ENCODE results near the gene MAPK8IP2. TPM values are rescaled to one million over a fixed set of nuclear protein-coding genes. Genes with fewer than 3 reads are reported as not detected.

MAPK8IP2 gene
- 1.3 and 1.6 TPM in 2 replicates for total RNA-seq (2014; rRNA removed; shearing (Covaris generic); ENCODE audit: low replicate concordance)

- no peaks in the 10 kb centered on the region; the same call in 1 of the 2 replicates for H4K20me1 ChIP-seq (ENCODE audit: insufficient read depth, low read depth, low read length)
- no peaks in the 10 kb centered on the region for H3K9me2 ChIP-seq (replicated peaks; ENCODE audit: insufficient read depth, low read length)
- H3K4me2 ChIP-seq (ENCODE audit: low read depth, low read length, poor library complexity, severe bottlenecking) = no peak within 1 kb of the TSS
- no peak within 1 kb of the TSS for H2AFZ ChIP-seq (ENCODE audit: low read length)
- no peaks in the 10 kb centered on the region for H3K9me3 ChIP-seq (ENCODE audit: low read length)
- no peak within 1 kb of the TSS for H3K4me3 ChIP-seq (ENCODE audit: low read length)
- H3K9ac ChIP-seq (ENCODE audit: low read length) = no peak within 1 kb of the TSS
- no peak within 1 kb of the TSS for H3K27ac ChIP-seq (ENCODE audit: low read length)
- H3K27me3 ChIP-seq (ENCODE audit: low read length) = no peaks in the 10 kb centered on the region
- H3K4me1 ChIP-seq (ENCODE audit: low read length) = peaks cover 4% of the 10 kb centered on the region
- no peak for DNase-seq
- no peaks in the 10 kb centered on the region for H3K79me2 ChIP-seq (ENCODE audit: low read length)
- H3K36me3 ChIP-seq (ENCODE audit: insufficient read depth, low read length) = no peaks in the 10 kb centered on the region
Measured at GRCh38 chr22:50600538-50600937, at the start of gene MAPK8IP2. Gene MAPK8IP2 (plus strand): TSS chr22:50600793. CDS start chr22:50600819, 26 bp downstream.

GRCh38 chr22:50551160-50551752 lies 49.3 kb upstream of the MAPK8IP2 start:
- Histone ChIP-seq H3K4me1 (ENCODE audit: low read length) (peaks cover 22% of the 10 kb centered on the region), H3K79me2 (ENCODE audit: low read length) (no peaks in the 10 kb centered on the region), H4K20me1 (ENCODE audit: insufficient read depth, low read depth, low read length) (no peaks in the 10 kb centered on the region), H3K9me2 (replicated peaks; ENCODE audit: insufficient read depth, low read length) (no peaks in the 10 kb centered on the region), H3K9ac (ENCODE audit: low read length) (no peak overlapping the region), H3K36me3 (ENCODE audit: insufficient read depth, low read length) (no peaks in the 10 kb centered on the region), H3K27ac (ENCODE audit: low read length) (no peak overlapping the region), H3K4me2 (ENCODE audit: low read depth, low read length, poor library complexity, severe bottlenecking) (no peak overlapping the region), H2AFZ (ENCODE audit: low read length) (no peak overlapping the region), H3K9me3 (ENCODE audit: low read length) (no peaks in the 10 kb centered on the region), H3K4me3 (ENCODE audit: low read length) (no peak overlapping the region), H3K27me3 (ENCODE audit: low read length) (no peaks in the 10 kb centered on the region)
- no peak for DNase-seq

DNA sequence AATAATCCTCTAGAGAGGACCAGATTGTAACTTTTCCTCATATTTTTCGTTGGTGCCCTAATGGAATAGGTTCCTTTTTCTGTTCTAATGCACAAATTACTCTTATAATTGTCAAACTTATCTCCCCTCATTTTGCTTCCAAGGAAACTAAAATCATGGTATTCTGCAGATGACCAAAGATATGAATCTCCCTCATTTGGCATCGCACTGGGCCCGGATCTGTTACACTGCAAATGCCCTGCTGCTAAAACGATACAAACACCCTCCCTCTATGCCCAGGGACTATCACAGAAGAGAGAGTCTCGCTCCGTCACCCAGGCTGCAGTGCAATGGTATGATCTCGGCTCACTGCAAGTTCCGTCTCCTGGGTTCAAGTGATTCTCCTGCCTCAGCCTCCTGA lies 47.3 kb upstream of the MAPK8IP2 start:
- no peaks in the 10 kb centered on the region for H4K20me1 ChIP-seq (ENCODE audit: insufficient read depth, low read depth, low read length)
- H3K4me2 ChIP-seq (ENCODE audit: low read depth, low read length, poor library complexity, severe bottlenecking) = no peak overlapping the region
- H3K9me3 ChIP-seq (ENCODE audit: low read length) = no peaks in the 10 kb centered on the region
- peaks cover 13% of the 10 kb centered on the region for H3K4me1 ChIP-seq (ENCODE audit: low read length)
- no peaks in the 10 kb centered on the region for H3K36me3 ChIP-seq (ENCODE audit: insufficient read depth, low read length)
- no peak overlapping the region for H2AFZ ChIP-seq (ENCODE audit: low read length)
- no peak for DNase-seq
- H3K27me3 ChIP-seq (ENCODE audit: low read length) = no peaks in the 10 kb centered on the region
- H3K9ac ChIP-seq (ENCODE audit: low read length) = no peak overlapping the region
- no peak overlapping the region for H3K27ac ChIP-seq (ENCODE audit: low read length)
- no peaks in the 10 kb centered on the region for H3K79me2 ChIP-seq (ENCODE audit: low read length)
- no peak overlapping the region for H3K4me3 ChIP-seq (ENCODE audit: low read length)
- no peaks in the 10 kb centered on the region for H3K9me2 ChIP-seq (replicated peaks; ENCODE audit: insufficient read depth, low read length)

DNA sequence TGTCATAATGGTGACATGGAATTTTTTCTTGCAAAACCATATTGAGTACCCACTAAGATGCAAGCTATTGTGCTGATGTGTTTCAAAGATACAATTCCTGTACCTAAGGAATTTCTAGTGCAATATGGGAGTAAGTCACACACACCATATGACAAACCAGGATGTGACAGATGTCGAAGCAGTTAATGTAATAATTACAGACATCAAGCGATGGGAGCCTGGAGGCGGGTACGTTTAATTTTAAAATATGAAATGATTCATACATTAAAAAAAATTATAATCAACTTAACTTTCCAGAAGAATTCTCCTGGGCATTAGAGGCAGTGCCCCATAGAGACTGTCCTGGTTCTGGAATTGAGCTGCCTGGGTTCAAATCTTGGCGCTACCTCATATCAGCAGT lies 43.9 kb upstream of the MAPK8IP2 start:
- H3K36me3 ChIP-seq (ENCODE audit: insufficient read depth, low read length) = no peaks in the 10 kb centered on the region
- H2AFZ ChIP-seq (ENCODE audit: low read length) = no peak overlapping the region
- no peaks in the 10 kb centered on the region for H3K79me2 ChIP-seq (ENCODE audit: low read length)
- H3K27ac ChIP-seq (ENCODE audit: low read length) = no peak overlapping the region
- H3K4me3 ChIP-seq (ENCODE audit: low read length) = no peak overlapping the region
- no peak overlapping the region for H3K9ac ChIP-seq (ENCODE audit: low read length)
- H4K20me1 ChIP-seq (ENCODE audit: insufficient read depth, low read depth, low read length) = no peaks in the 10 kb centered on the region
- H3K27me3 ChIP-seq (ENCODE audit: low read length) = no peaks in the 10 kb centered on the region
- no peak for DNase-seq
- no peaks in the 10 kb centered on the region for H3K4me1 ChIP-seq (ENCODE audit: low read length)
- no peak overlapping the region for H3K4me2 ChIP-seq (ENCODE audit: low read depth, low read length, poor library complexity, severe bottlenecking)
- H3K9me2 ChIP-seq (replicated peaks; ENCODE audit: insufficient read depth, low read length) = no peaks in the 10 kb centered on the region
- no peaks in the 10 kb centered on the region for H3K9me3 ChIP-seq (ENCODE audit: low read length)

GRCh38 chr22:50560034-50560433 lies 40.6 kb upstream of the MAPK8IP2 start:
- Histone ChIP-seq H3K36me3 (ENCODE audit: insufficient read depth, low read length) (no peaks in the 10 kb centered on the region), H3K79me2 (ENCODE audit: low read length) (no peaks in the 10 kb centered on the region), H3K4me2 (ENCODE audit: low read depth, low read length, poor library complexity, severe bottlenecking) (no peak overlapping the region), H3K27me3 (ENCODE audit: low read length) (no peaks in the 10 kb centered on the region), H3K9ac (ENCODE audit: low read length) (no peak overlapping the region), H3K9me3 (ENCODE audit: low read length) (no peaks in the 10 kb centered on the region), H3K4me1 (ENCODE audit: low read length) (peaks cover 9% of the 10 kb centered on the region), H4K20me1 (ENCODE audit: insufficient read depth, low read depth, low read length) (no peaks in the 10 kb centered on the region), H2AFZ (ENCODE audit: low read length) (no peak overlapping the region), H3K9me2 (replicated peaks; ENCODE audit: insufficient read depth, low read length) (no peaks in the 10 kb centered on the region), H3K4me3 (ENCODE audit: low read length) (no peak overlapping the region), H3K27ac (ENCODE audit: low read length) (no peak overlapping the region)
- DNase-seq = no peak

- Histone ChIP-seq H3K9me2 (replicated peaks; ENCODE audit: insufficient read depth, low read length) (no peaks in the 10 kb centered on the region), H4K20me1 (ENCODE audit: insufficient read depth, low read depth, low read length) (no peaks in the 10 kb centered on the region), H3K9ac (ENCODE audit: low read length) (no peak overlapping the region), H3K27me3 (ENCODE audit: low read length) (no peaks in the 10 kb centered on the region), H3K4me1 (ENCODE audit: low read length) (peaks cover 9% of the 10 kb centered on the region), H3K27ac (ENCODE audit: low read length) (no peak overlapping the region), H3K79me2 (ENCODE audit: low read length) (no peaks in the 10 kb centered on the region), H3K4me3 (ENCODE audit: low read length) (no peak overlapping the region), H3K9me3 (ENCODE audit: low read length) (no peaks in the 10 kb centered on the region), H3K36me3 (ENCODE audit: insufficient read depth, low read length) (no peaks in the 10 kb centered on the region), H2AFZ (ENCODE audit: low read length) (no peak overlapping the region), H3K4me2 (ENCODE audit: low read depth, low read length, poor library complexity, severe bottlenecking) (no peak overlapping the region)
- DNase-seq = no peak
Measured at GRCh38 chr22:50561401-50562358, 38.9 kb upstream of the MAPK8IP2 start.

DNA sequence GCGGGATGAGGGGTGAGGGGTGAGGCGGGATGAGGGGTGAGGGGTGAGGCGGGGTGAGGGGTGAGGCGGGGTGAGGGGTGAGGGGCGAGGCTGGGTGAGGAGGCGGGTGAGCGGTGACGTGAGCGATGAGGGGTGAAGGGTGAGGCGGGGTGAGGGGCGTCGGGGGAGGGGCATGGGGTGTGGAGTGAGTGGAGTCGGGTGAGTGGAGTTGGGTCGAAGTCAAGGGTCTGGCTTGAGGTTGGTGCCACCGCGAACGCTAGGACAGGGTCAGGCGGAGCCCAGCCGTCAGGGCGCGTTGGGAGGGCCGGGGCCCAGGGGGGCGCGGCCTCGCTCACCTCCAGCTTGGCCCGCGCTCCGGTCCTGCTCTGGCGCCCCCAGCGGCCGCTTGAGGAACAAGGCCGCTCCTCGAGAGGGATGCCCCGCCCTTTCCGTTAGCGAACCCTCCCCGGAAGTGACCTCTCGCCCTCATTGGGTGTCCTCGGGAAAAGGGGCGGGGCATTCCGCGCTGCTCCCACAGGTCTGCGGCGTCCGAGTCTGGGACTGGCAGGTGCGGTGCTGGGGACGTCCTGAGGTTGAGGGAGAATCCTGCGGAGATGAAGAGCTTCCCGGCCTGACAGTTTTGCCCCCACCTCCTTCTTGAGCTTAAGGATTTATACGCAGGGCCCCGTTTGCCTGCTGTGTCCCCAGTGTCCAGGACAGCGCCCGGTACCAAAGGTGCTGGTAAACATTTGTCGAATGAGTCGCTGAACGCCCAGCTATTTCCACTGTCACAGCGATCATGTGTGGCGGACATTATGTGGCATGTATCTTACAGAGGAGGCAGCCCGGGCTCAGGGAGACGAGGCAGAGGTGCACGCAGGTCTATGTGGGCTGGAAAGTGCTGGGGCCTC lies 37.8 kb upstream of the MAPK8IP2 start, which contains the start of gene SYCE3:
Gene SYCE3, minus strand, starts transcription at position 397 of the 890 bp plus-strand sequence. CDS start 6,514 bp downstream, outside the sequence.
- Histone ChIP-seq H3K9me3 (ENCODE audit: low read length) (no peaks in the 10 kb centered on the region), H3K27me3 (ENCODE audit: low read length) (no peaks in the 10 kb centered on the region), H3K9me2 (replicated peaks; ENCODE audit: insufficient read depth, low read length) (no peaks in the 10 kb centered on the region), H3K79me2 (ENCODE audit: low read length) (no peaks in the 10 kb centered on the region), H3K27ac (ENCODE audit: low read length) (no peak within 1 kb of the TSS), H4K20me1 (ENCODE audit: insufficient read depth, low read depth, low read length) (no peaks in the 10 kb centered on the region), H3K9ac (ENCODE audit: low read length) (peak within 1 kb of the TSS; percentile 85), H2AFZ (ENCODE audit: low read length) (peak within 1 kb of the TSS; percentile 95), H3K4me1 (ENCODE audit: low read length) (peaks cover 9% of the 10 kb centered on the region), H3K4me2 (ENCODE audit: low read depth, low read length, poor library complexity, severe bottlenecking) (peak within 1 kb of the TSS; percentile 100), H3K36me3 (ENCODE audit: insufficient read depth, low read length) (no peaks in the 10 kb centered on the region), H3K4me3 (ENCODE audit: low read length) (peak within 1 kb of the TSS; percentile 96)
- DNase-seq = peak; percentile 99

All from Karpas-422 (cell line).